Measurements from ENCODE around the gene PCDH9.

- no peak for TF ChIP-seq CTCF (IDR thresholded peaks at IDR 0.05)
- TF ChIP-seq POLR2A (IDR thresholded peaks at IDR 0.05) = no peak
- TF ChIP-seq EP300 (IDR thresholded peaks at IDR 0.05) = no peak
Observed at GRCh38 chr13:66660468-66660813, 569.7 kb downstream of the PCDH9 start.
